ENCODE results near the gene SAMD10.
"Not testable (repeated sequence)": the region's sequence is repeated elsewhere in the genome, so short reads cannot be mapped to it uniquely, and the experiment has no call there.

The SAMD10 gene

DNA sequence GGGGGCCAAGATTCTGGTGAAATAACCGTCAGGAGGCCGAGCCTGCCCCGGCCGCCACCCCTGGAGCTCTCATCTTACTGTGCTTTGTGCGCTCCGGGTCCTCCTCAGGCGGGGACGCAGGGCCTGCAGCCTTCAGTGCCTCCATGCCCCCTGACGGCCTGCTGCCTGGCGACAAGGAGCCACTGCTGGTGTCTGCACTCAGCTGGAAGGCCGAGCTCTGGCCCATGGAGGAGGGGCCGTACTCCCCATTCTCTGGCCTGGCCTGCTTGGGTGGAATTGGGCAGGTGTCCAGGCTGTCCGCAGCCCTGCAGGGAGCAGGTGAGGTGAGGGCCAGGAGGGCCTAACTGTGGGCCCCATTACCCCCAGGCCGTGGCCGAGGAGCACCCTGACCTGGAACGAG lies 15.0 kb downstream of the SAMD10 start:
- no peak overlapping the region for H3K4me3 ChIP-seq (ENCODE audit: low read depth, low read length)

DNA sequence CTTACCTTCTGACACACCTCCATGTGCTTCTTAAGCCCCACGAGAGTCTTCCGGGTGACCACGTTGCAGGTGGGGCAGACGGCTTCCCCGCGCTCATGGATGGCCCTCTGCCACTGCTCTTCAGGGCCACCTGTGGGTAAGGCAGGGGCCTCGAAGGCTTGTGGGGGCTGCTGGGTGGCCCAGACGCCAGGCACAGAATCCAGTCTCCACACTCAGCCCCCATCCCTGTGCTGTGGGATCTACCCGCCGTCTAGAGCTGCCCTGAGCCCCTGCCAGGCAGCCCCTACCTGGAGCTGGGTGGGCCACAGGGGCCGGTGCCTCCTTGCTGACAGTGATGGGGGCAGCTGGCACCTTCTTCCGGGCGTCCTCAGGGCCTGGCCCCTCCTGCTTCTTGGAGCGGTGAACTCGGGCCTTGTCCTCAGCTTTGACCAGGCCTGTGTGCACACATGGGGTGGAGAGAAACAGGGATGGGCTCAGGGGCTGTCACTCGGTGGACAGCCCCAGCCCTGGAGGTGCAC lies 15.6 kb downstream of the SAMD10 start:
- TF ChIP-seq, protein P1, sequence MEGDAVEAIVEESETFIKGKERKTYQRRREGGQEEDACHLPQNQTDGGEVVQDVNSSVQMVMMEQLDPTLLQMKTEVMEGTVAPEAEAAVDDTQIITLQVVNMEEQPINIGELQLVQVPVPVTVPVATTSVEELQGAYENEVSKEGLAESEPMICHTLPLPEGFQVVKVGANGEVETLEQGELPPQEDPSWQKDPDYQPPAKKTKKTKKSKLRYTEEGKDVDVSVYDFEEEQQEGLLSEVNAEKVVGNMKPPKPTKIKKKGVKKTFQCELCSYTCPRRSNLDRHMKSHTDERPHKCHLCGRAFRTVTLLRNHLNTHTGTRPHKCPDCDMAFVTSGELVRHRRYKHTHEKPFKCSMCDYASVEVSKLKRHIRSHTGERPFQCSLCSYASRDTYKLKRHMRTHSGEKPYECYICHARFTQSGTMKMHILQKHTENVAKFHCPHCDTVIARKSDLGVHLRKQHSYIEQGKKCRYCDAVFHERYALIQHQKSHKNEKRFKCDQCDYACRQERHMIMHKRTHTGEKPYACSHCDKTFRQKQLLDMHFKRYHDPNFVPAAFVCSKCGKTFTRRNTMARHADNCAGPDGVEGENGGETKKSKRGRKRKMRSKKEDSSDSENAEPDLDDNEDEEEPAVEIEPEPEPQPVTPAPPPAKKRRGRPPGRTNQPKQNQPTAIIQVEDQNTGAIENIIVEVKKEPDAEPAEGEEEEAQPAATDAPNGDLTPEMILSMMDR (IDR thresholded peaks at IDR 0.05; ENCODE audit: low read depth, low read length), result no peak
- H3K4me3 ChIP-seq (ENCODE audit: low read depth, low read length), result no peak overlapping the region

More for the DNA sequence above, 15.0 kb downstream of the SAMD10 start:
- TF ChIP-seq, protein P1 (IDR thresholded peaks at IDR 0.05; ENCODE audit: low read depth, low read length), result no peak

DNA sequence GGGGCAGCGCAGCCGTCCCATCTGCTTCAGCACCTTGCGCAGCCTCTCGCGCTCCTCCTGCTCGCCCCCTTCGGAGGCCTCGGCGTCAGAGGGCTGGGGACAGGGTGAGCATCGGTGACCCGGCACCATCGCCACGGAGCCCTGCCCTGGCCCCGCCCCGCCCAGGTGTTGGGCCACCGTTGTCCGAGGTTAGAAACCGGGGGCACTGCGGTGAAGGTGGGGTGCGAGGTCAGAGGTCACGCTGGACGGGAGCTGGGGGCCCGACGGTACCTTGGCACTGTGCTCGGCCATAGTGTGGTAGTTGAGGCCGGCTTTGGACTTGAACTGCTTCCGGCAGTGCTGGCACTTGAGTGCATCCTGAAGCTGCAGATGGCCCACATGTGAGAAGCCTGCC lies 16.1 kb downstream of the SAMD10 start:
- TF ChIP-seq, protein P1 (IDR thresholded peaks at IDR 0.05; ENCODE audit: low read depth, low read length), result no peak
- no peak overlapping the region for H3K4me3 ChIP-seq (ENCODE audit: low read depth, low read length)

DNA sequence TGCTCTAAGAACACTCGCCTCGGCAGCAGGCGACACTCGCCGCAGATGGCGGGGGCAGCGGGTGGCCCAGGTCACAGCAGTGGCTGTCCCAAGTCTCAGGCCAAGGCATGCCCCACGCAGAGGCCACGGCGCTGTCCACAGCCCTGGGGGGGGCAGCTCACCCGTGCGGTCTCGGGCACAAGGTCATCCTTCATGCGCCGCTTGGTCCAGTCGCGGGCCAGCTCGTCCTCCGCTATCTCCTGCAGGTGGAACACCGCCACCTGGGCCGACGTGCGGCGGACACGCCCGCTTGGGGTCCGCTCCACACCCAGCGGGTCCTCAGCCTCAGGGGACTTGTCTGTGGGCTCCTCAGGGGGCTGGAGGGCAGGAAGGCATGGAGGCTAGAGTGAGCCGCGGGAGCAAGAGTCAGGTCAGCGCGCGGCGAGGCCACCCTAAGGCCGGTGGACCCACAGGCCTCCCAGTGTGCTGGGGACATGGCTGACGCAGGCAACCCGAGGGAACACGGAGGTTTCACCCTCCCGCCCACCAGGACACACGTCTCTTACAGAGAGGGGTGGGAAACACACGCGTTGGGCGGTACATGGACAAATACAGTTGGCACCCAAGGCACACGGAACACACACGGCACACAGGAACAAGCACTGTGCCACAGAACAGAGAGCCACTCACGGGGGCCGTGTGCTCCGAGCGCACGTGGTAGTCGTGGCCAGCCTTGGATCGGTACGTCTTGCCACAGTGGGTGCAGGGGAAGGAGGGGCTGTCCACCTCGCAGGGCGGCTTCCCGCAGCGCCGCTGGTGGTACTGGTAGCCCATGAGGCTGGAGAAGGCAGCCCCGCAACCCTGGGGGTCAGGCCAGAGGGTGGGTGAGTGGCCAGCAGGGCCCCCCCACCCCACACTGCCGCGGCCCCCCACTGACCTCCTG lies 16.8 kb downstream of the SAMD10 start:
- TF ChIP-seq, protein P1 (IDR thresholded peaks at IDR 0.05; ENCODE audit: low read depth, low read length), result no peak
- no peak overlapping the region for H3K4me3 ChIP-seq (ENCODE audit: low read depth, low read length)

DNA sequence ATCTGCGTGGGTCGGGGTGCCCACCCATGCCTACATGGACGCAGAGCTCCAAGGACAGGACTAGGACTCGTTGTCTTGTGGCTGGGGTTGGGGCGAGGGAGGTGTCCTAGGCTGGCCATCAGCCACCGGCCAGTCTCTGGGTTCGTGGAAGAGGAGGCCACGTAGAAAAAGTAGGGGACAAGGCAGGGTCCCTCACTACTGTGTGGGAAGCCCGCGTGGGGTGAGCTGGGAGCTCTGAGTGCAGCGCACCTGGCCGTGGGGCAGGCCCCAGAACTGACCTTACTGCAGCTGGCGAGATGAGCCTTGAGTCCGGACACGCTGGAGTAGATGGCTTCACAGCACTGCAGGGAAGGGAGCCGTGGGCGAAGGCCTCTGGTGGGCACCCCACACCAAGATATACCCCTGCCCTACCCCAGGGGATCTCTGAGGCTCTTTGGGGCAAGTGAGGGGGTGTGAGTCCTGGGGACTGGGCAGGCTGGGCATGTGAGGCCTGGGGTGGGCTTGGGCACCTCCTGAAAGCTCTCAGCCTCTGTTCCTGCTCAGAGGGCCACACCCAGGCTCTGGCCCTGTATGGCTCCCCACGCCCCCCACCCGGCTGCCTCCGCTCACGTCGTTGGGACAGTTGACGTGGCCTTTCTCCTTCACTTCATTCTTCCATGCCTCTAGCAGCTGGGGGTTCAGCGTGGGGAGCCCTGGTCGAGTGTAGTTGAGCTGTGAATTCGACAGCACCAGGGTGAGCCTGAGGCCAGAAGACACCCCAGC lies 17.6 kb downstream of the SAMD10 start:
- TF ChIP-seq, protein P1 (IDR thresholded peaks at IDR 0.05; ENCODE audit: low read depth, low read length), result no peak

DNA sequence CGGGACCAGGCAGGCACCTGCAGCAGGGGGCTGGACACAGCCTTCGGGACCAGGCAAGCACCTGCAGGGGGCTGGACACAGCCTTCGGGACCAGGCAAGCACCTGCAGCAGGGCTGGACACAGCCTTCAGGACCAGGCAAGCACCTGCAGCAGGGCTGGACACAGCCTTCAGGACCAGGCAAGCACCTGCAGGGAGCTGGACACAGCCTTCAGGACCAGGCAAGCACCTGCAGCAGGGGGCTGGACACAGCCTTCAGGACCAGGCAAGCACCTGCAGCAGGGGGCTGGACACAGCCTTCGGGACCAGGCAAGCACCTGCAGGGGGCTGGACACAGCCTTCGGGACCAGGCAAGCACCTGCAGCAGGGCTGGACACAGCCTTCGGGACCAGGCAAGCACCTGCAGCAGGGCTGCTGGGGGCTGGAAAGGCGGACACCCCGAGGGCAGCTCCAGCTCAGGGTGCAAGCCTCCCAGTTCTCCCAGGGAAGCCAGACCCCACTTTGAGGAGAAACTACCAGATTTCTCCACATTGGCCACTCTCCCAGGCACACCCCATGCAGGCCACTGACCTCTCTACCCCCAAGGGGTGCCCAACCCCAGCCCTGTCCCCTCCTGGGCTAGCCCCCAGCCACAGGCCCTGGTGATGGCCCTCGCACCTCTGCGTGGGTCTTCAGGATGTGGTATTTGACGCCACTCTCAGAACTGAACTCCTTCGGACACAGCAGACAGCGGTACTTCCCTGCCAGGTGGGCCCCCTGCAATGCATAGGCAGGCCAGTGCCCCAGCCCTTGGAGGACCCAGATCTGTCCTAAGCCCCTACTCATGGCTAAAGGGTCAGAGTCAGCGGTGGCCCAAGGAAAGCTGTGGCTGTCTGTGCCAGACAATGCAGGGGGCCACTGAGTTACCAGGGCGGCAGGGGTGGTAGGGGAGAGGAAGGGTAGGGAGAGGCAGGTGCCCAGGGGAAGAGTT lies 18.5 kb downstream of the SAMD10 start:
- H3K4me3 ChIP-seq (ENCODE audit: low read depth, low read length), result not testable (repeated sequence)

More for the DNA sequence above, 17.6 kb downstream of the SAMD10 start:
- no peak overlapping the region for H3K4me3 ChIP-seq (ENCODE audit: low read depth, low read length)

DNA sequence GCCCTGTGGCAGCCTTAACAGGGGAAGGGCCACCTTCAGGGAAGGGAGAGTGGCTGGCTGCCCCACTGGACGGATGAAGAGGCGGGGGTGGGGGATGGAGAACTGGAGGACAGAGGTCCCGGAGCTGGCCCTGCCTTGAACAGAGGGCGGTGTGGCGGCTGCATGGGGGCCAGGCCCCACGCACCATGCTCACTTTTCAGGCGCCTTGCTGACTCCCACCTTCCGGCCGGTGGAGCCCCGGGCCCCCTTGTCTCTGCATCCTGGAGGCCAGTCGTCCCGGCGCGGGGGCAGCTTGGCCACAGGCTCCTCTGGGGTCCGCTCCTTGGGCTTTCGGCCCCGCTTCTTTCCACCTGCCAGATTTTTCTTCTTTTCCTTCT lies 19.8 kb downstream of the SAMD10 start:
- TF ChIP-seq, protein P1 (IDR thresholded peaks at IDR 0.05; ENCODE audit: low read depth, low read length), result no peak
- no peak overlapping the region for H3K4me3 ChIP-seq (ENCODE audit: low read depth, low read length)

Data from WI38 (cell line).